PC-9 (cell line): ENCODE results near the gene TFIP11.

Experiments
- CTCF ChIP-seq: fragments of 200-600 bp; sonication (generic); conservative IDR thresholded peaks from 2 replicates; pipeline ENCODE4 v1.6.1; 2017; ENCODE audit warnings: mixed run types, antibody characterized with exemption, mild to moderate bottlenecking, moderate library complexity
- EZH2 ChIP-seq: fragments of 200-600 bp; sonication (generic); IDR thresholded peaks from 2 replicates; pipeline ENCODE4 v1.8.0; 2017; ENCODE audit warnings: antibody characterized with exemption, low read depth

GRCh38 chr22:26548984-26549383, 36.7 kb upstream of the TFIP11 start:
- no peak for TF ChIP-seq CTCF
- TF ChIP-seq EZH2 = no peak
